ENCODE results near the gene ACVRL1. TPM values are rescaled to one million over a fixed set of nuclear protein-coding genes. Genes with fewer than 3 reads are reported as not detected.
A peak's percentile ranks its signal among the peaks of the same experiment; 100 is the strongest.

The ACVRL1 gene
- total RNA-seq, 4 donors from 2014 or later = 115 to 440 (median 137) TPM

- Histone ChIP-seq H3K4me1 (peaks cover 11 to 40% (median 26%) of the 10 kb centered on the region in 4 donors), H3K4me3 (no peak overlapping the region), H3K27me3 (no peaks in the 10 kb centered on the region), H3K9me3 (no peaks in the 10 kb centered on the region), H3K27ac (peak overlapping the region in 3 of 4 donors; percentile 39 to 67 (median 60)), H3K36me3 (no peaks in the 10 kb centered on the region)
- in situ Hi-C loops (cut with MboI; ENCODE audit: low pct_ligation_motif_present in 1 of 4, low pct_unique_long_range_greater_than_20kb in 1 of 4, low sequenced_read_pairs in 3 of 4) = no loop called here
- TF ChIP-seq POLR2AphosphoS5 (IDR thresholded peaks at IDR 0.05) (peak in 1 of 3 donors; percentile 15), POLR2A (IDR thresholded peaks at IDR 0.05) (no peak)
- TF ChIP-seq, protein P1, sequence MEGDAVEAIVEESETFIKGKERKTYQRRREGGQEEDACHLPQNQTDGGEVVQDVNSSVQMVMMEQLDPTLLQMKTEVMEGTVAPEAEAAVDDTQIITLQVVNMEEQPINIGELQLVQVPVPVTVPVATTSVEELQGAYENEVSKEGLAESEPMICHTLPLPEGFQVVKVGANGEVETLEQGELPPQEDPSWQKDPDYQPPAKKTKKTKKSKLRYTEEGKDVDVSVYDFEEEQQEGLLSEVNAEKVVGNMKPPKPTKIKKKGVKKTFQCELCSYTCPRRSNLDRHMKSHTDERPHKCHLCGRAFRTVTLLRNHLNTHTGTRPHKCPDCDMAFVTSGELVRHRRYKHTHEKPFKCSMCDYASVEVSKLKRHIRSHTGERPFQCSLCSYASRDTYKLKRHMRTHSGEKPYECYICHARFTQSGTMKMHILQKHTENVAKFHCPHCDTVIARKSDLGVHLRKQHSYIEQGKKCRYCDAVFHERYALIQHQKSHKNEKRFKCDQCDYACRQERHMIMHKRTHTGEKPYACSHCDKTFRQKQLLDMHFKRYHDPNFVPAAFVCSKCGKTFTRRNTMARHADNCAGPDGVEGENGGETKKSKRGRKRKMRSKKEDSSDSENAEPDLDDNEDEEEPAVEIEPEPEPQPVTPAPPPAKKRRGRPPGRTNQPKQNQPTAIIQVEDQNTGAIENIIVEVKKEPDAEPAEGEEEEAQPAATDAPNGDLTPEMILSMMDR (IDR thresholded peaks at IDR 0.05) = peak in 1 of 5 experiments; percentile 11
- intact Hi-C loops (cut with DNase I; ENCODE audit: low total_unique reads) = no loop called here
- DNase-seq = peak; percentile 75
- WGBS, 2 donors (ENCODE audit: low coverage in 1 of 2) = 57% methylated on average over 14 of the region's 14 CpGs; no CpG with 5 or more reads in 1 of the 2 donors
Observed at GRCh38 chr12:51901121-51901817, 6.0 kb upstream of the ACVRL1 start.

DNA sequence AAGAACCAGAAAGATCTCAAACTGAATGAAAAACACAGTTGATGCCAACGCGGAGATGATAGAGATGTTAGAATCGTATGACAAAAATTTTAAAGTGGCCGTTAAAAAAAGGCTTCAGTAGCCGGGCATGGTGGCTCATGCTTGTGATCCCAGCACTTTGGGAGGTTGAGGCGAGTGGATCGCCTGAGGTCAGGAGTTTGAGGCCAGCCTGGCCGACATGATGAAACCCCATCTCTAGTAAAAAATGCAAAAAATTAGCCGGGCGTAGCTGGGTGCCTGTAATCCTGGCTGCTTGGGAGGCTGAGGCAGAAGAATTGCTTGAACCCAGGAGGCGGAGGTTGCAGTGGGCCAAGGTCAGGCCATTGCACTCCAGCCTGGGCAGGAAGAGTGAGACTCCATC is 5.4 kb upstream of the ACVRL1 start:
- intact Hi-C loops (cut with DNase I; ENCODE audit: low total_unique reads) (no loop called here), in situ Hi-C loops (cut with MboI; ENCODE audit: low pct_ligation_motif_present in 1 of 4, low pct_unique_long_range_greater_than_20kb in 1 of 4, low sequenced_read_pairs in 3 of 4) (no loop called here)
- 72 to 78% methylated on average over 8 to 11 of the region's 11 CpGs for WGBS, 2 donors (ENCODE audit: low coverage in 1 of 2)

GRCh38 chr12:51904951-51905470 is 2.3 kb upstream of the ACVRL1 start:
- Histone ChIP-seq H3K27ac (peak overlapping the region; percentile 80 to 87 (median 86)), H3K4me1 (peaks cover 16 to 40% (median 32%) of the 10 kb centered on the region in 4 donors), H3K27me3 (peaks cover 3% of the 10 kb centered on the region), H3K4me3 (no peak overlapping the region), H3K36me3 (no peaks in the 10 kb centered on the region), H3K9me3 (no peaks in the 10 kb centered on the region)
- intact Hi-C loops (cut with DNase I; ENCODE audit: low total_unique reads) = no loop called here
- TF ChIP-seq EP300 (IDR thresholded peaks at IDR 0.05; ENCODE audit: low read depth) = no peak
- peak; percentile 20 to 55 (median 46) for TF ChIP-seq POLR2AphosphoS5 (IDR thresholded peaks at IDR 0.05)
- peak; percentile 9 for DNase-seq
- in situ Hi-C loops (cut with MboI; ENCODE audit: low pct_ligation_motif_present in 1 of 4, low pct_unique_long_range_greater_than_20kb in 1 of 4, low sequenced_read_pairs in 3 of 4) = no loop called here

More for the DNA sequence above, 5.4 kb upstream of the ACVRL1 start:
- Histone ChIP-seq H3K36me3 (no peaks in the 10 kb centered on the region), H3K9me3 (no peaks in the 10 kb centered on the region), H3K4me3 (no peak overlapping the region), H3K4me1 (peaks cover 16 to 46% (median 32%) of the 10 kb centered on the region in 4 donors), H3K27ac (peak overlapping the region in 3 of 4 donors; percentile 39 to 67 (median 60)), H3K27me3 (no peaks in the 10 kb centered on the region)
- TF ChIP-seq POLR2A (IDR thresholded peaks at IDR 0.05) (no peak), POLR2AphosphoS5 (IDR thresholded peaks at IDR 0.05) (no peak), EP300 (IDR thresholded peaks at IDR 0.05; ENCODE audit: low read depth) (no peak)
- TF ChIP-seq, protein P1 (IDR thresholded peaks at IDR 0.05) = no peak
- DNase-seq = no peak

DNA sequence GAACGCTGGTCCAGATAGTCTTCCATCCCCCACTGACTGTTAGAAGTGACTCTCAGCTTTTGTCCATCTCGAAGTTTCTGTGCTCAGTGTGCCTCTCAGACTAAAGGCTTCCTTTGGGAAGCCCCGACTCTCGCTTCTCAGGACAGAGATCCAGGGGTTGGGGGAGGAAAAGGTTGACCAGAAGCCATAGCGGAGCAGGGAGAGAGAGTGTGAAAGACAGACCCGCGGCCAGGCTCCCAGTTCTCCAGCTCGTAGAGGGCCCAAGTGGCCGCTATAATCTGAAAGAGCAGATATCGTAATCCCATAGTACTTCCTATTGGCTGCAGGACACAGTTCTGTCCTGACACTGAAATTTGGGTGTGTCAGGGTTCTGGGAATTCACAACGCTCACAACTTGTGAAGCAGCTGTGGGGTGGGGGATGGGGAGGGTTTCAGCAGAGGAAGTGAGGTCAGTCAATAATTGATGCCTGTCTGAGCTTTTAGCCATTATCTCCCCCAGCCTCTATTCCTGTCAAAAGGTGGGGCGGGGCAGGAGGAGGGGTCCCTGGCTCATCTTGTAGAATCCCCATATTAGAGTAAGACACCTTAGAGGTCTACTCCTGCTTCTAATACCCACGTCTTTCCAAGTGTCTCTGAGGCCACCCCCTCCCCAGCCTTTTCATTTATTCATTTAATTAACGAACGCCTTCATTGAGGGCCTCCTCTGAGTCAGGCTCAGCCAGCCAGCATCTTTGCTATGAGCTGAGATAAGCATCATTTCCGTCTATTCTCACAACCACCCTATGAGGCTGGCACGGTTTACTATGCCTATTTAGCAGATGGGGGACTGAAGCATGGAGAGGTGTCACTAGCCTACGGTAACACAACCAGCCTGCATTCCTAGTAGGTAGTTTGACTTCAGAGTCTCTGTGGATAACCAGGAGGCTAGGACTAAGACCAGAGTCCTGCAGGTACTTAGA is 1.6 kb upstream of the ACVRL1 start:
- H3K9me3 ChIP-seq = no peaks in the 10 kb centered on the region
- WGBS, 2 donors (ENCODE audit: low coverage in 1 of 2) = 29 to 42% methylated on average over 5 to 17 of the region's 18 CpGs
- peak; percentile 9 to 41 (median 37) for TF ChIP-seq POLR2AphosphoS5 (IDR thresholded peaks at IDR 0.05)
- no peak for TF ChIP-seq EP300 (IDR thresholded peaks at IDR 0.05; ENCODE audit: low read depth)
- H3K36me3 ChIP-seq = no peaks in the 10 kb centered on the region
- H3K4me3 ChIP-seq = no peak overlapping the region
- peaks cover 3% of the 10 kb centered on the region for H3K27me3 ChIP-seq
- H3K4me1 ChIP-seq = peaks cover 16 to 43% (median 31%) of the 10 kb centered on the region in 4 donors
- peak; percentile 78 for DNase-seq
- H3K27ac ChIP-seq = peak overlapping the region; percentile 80 to 87 (median 86)
- intact Hi-C loops (cut with DNase I; ENCODE audit: low total_unique reads) (no loop called here), in situ Hi-C loops (cut with MboI; ENCODE audit: low pct_ligation_motif_present in 1 of 4, low pct_unique_long_range_greater_than_20kb in 1 of 4, low sequenced_read_pairs in 3 of 4) (no loop called here)

Data from transverse colon (tissue), 4 donors.